WTC11 (cell line): Measurements from ENCODE around the gene MS4A15. TPM values are rescaled to one million over a fixed set of nuclear protein-coding genes. Genes with fewer than 3 reads are reported as not detected.
A peak's percentile ranks its signal among the peaks of the same experiment; 100 is the strongest.

Source experiments
- ATAC-seq: fragments of 200-7000 bp; cut with Tn5 transposase; 2 replicates; pipeline ENCODE4 v1.10.0; 2021; ENCODE audit warnings: mild to moderate bottlenecking, moderate library complexity
- CTCF ChIA-PET: fragments of 300-600 bp; sonication (Branson Sonifier 250); formaldehyde crosslinking; loops from one replicate; lab custom pipeline; 2021; ENCODE audit warnings: antibody characterized with exemption; lab: Charles Lee
- POLR2A ChIA-PET: fragments of 350-600 bp; sonication (Branson Sonifier 250); formaldehyde crosslinking; loops from one replicate; lab custom pipeline; 2021; ENCODE audit warnings: antibody characterized with exemption; lab: Charles Lee
- DNase-seq: peaks from one replicate; pipeline ENCODE4 v3.0.0; 2021; ENCODE audit warnings: low spot score
- H3K27ac Mint-ChIP-seq: 2 replicates; pipeline ENCODE4 v1.8.0; 2021; ENCODE audit warnings: mixed read lengths
- H3K27me3 Mint-ChIP-seq: 2 replicates; pipeline ENCODE4 v1.8.0; 2021; ENCODE audit warnings: low read depth, mild to moderate bottlenecking, moderate library complexity, mixed read lengths
- H3K36me3 Mint-ChIP-seq: 2 replicates; pipeline ENCODE4 v1.8.0; 2021; ENCODE audit warnings: mixed read lengths
- H3K4me1 Mint-ChIP-seq: 2 replicates; pipeline ENCODE4 v1.8.0; 2022; ENCODE audit warnings: mixed read lengths
- H3K4me3 Mint-ChIP-seq: 2 replicates; pipeline ENCODE4 v1.8.0; 2021; ENCODE audit warnings: mild to moderate bottlenecking, moderate library complexity, mixed read lengths
- H3K9me3 Mint-ChIP-seq: 2 replicates; pipeline ENCODE4 v1.8.0; 2021; ENCODE audit warnings: mixed read lengths
- CREM ChIP-seq: sonication (generic); formaldehyde crosslinking; IDR thresholded peaks from 2 replicates; pipeline ENCODE4 v1.8.1; 2022; ENCODE audit warnings: mild to moderate bottlenecking, missing genetic modification reagents, moderate library complexity
- EMX1 ChIP-seq: fragments of 250-450 bp; sonication (Bioruptor Pico); IDR thresholded peaks from 2 replicates; pipeline ENCODE4 v1.8.0; 2021; ENCODE audit warnings: mild to moderate bottlenecking
- GABPB1 ChIP-seq: sonication (generic); formaldehyde crosslinking; IDR thresholded peaks from 2 replicates; pipeline ENCODE4 v1.8.1; 2023; ENCODE audit warnings: mild to moderate bottlenecking, missing genetic modification reagents
- GRHL2 ChIP-seq: fragments of 250-450 bp; sonication (Bioruptor Pico); IDR thresholded peaks from 2 replicates; pipeline ENCODE4 v1.8.0; 2022; ENCODE audit warnings: mild to moderate bottlenecking, moderate library complexity; ENCODE audit not compliant: insufficient replicate concordance, severe bottlenecking
- NFYB ChIP-seq: sonication (generic); formaldehyde crosslinking; conservative IDR thresholded peaks from 2 replicates; pipeline ENCODE4 v1.8.0; 2022; ENCODE audit warnings: low read depth, missing genetic modification reagents
- NR2C2 ChIP-seq: sonication (generic); formaldehyde crosslinking; IDR thresholded peaks from 2 replicates; pipeline ENCODE4 v1.8.0; 2022; ENCODE audit warnings: mild to moderate bottlenecking, missing genetic modification reagents
- RELA ChIP-seq: sonication (generic); formaldehyde crosslinking; IDR thresholded peaks from 2 replicates; pipeline ENCODE4 v1.8.1; 2022; ENCODE audit warnings: missing genetic modification reagents, mild to moderate bottlenecking, borderline replicate concordance
- SMAD4 ChIP-seq: sonication (generic); formaldehyde crosslinking; IDR thresholded peaks from 2 replicates; pipeline ENCODE4 v1.8.0; 2022; ENCODE audit warnings: mild to moderate bottlenecking, missing genetic modification reagents
- TEAD4 ChIP-seq: sonication (generic); formaldehyde crosslinking; IDR thresholded peaks from 2 replicates; pipeline ENCODE4 v1.8.0; 2022; ENCODE audit warnings: mild to moderate bottlenecking, missing genetic modification reagents
- TP53 ChIP-seq: sonication (generic); formaldehyde crosslinking; IDR thresholded peaks from 2 replicates; pipeline ENCODE4 v1.8.1; 2023; ENCODE audit warnings: mild to moderate bottlenecking, missing genetic modification reagents
- ZNF138 ChIP-seq: sonication (generic); formaldehyde crosslinking; conservative IDR thresholded peaks from 2 replicates; pipeline ENCODE4 v1.8.1; 2022; ENCODE audit warnings: mild to moderate bottlenecking, moderate library complexity, missing genetic modification reagents
- ZNF416 ChIP-seq: fragments of 250-450 bp; sonication (Bioruptor Pico); IDR thresholded peaks from 2 replicates; pipeline ENCODE4 v1.9.0; 2021; ENCODE audit warnings: mild to moderate bottlenecking, inconsistent platforms
- ZNF671 ChIP-seq: fragments of 250-450 bp; sonication (Bioruptor Pico); IDR thresholded peaks from 2 replicates; pipeline ENCODE4 v1.8.0; 2021; ENCODE audit warnings: mild to moderate bottlenecking
- total RNA-seq: library from RNA; stranded (reverse); gene quantifications from 3 replicates; pipeline ENCODE4 v1.2.3, GENCODE V29; 2021
- TF ChIP-seq, protein P1 (sequence below): sonication (generic); formaldehyde crosslinking; IDR thresholded peaks from 2 replicates; pipeline ENCODE4 v1.8.0; 2022; ENCODE audit warnings: missing genetic modification reagents
- TF ChIP-seq, protein P2 (sequence below): fragments of 250-450 bp; sonication (Bioruptor Pico); IDR thresholded peaks from 2 replicates; pipeline ENCODE4 v1.9.0; 2021; ENCODE audit warnings: mild to moderate bottlenecking, borderline replicate concordance
- TF ChIP-seq, protein P3 (sequence below): fragments of 250-450 bp; sonication (Bioruptor Pico); IDR thresholded peaks from 2 replicates; pipeline ENCODE4 v1.9.0; 2021; ENCODE audit warnings: moderate library complexity, mild to moderate bottlenecking, inconsistent platforms, borderline replicate concordance
- TF ChIP-seq, protein P4 (sequence below): fragments of 200-600 bp; IDR thresholded peaks from 2 replicates; pipeline ENCODE4 v1.8.0; 2022; ENCODE audit warnings: antibody characterized with exemption

The MS4A15 gene
- total RNA-seq, 1 experiment from 2014 or later, result 0.09 TPM

DNA sequence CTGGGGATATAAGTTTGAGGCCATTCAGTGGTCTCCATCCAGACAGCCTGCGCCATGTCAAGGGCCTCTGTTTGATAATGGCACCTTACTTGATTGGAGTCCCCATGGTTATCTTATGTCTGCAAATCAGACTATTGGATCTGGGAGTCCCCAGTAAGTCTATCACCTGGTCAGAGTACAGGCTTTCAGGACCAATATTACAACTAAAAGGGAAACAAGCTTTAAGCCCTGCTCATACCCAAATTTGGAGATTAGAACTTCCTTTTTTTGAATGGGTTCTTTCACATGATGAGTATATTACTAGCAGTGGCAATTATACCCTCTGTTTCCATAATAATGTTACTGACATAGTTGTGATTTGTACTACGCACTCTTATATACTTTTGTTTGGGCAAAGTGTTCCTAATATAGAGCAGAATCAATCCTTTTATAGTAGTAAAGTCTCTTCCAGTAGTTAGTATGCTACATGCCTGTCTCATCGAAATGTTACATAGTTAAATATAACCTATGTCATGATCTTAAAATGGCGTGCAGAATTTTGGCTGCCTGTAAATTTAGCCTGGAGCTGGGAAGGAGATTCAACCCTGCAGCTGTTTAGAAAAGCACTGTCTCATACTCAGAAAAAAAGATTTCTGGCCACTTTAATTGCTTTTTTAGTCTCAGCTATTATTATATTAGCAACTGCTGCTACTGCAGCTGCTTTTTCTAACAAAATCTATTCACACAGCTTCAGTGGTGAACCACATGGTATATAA, 4.9 kb downstream of the MS4A15 start:
- H3K4me3 Mint-ChIP-seq, result no peak overlapping the region
- no peak for DNase-seq
- peaks cover 20% of the 10 kb centered on the region for H3K4me1 Mint-ChIP-seq
- ATAC-seq, result no peak
- POLR2A ChIA-PET, result no interaction called here
- H3K27ac Mint-ChIP-seq, result no peak overlapping the region
- TF ChIP-seq NR2C2 (CRISPR knock-in tag) (no peak), GABPB1 (CRISPR knock-in tag) (no peak), ZNF416 (CRISPR knock-in tag) (no peak), TP53 (CRISPR knock-in tag) (no peak), TEAD4 (CRISPR knock-in tag) (no peak), ZNF671 (no peak), ZNF138 (no peak), RELA (CRISPR knock-in tag) (no peak), NFYB (CRISPR knock-in tag) (no peak), EMX1 (CRISPR knock-in tag) (no peak), GRHL2 (CRISPR knock-in tag) (no peak)
- TF ChIP-seq, protein P1, sequence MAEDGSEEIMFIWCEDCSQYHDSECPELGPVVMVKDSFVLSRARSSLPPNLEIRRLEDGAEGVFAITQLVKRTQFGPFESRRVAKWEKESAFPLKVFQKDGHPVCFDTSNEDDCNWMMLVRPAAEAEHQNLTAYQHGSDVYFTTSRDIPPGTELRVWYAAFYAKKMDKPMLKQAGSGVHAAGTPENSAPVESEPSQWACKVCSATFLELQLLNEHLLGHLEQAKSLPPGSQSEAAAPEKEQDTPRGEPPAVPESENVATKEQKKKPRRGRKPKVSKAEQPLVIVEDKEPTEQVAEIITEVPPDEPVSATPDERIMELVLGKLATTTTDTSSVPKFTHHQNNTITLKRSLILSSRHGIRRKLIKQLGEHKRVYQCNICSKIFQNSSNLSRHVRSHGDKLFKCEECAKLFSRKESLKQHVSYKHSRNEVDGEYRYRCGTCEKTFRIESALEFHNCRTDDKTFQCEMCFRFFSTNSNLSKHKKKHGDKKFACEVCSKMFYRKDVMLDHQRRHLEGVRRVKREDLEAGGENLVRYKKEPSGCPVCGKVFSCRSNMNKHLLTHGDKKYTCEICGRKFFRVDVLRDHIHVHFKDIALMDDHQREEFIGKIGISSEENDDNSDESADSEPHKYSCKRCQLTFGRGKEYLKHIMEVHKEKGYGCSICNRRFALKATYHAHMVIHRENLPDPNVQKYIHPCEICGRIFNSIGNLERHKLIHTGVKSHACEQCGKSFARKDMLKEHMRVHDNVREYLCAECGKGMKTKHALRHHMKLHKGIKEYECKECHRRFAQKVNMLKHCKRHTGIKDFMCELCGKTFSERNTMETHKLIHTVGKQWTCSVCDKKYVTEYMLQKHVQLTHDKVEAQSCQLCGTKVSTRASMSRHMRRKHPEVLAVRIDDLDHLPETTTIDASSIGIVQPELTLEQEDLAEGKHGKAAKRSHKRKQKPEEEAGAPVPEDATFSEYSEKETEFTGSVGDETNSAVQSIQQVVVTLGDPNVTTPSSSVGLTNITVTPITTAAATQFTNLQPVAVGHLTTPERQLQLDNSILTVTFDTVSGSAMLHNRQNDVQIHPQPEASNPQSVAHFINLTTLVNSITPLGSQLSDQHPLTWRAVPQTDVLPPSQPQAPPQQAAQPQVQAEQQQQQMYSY, result no peak
- TF ChIP-seq, protein P2, sequence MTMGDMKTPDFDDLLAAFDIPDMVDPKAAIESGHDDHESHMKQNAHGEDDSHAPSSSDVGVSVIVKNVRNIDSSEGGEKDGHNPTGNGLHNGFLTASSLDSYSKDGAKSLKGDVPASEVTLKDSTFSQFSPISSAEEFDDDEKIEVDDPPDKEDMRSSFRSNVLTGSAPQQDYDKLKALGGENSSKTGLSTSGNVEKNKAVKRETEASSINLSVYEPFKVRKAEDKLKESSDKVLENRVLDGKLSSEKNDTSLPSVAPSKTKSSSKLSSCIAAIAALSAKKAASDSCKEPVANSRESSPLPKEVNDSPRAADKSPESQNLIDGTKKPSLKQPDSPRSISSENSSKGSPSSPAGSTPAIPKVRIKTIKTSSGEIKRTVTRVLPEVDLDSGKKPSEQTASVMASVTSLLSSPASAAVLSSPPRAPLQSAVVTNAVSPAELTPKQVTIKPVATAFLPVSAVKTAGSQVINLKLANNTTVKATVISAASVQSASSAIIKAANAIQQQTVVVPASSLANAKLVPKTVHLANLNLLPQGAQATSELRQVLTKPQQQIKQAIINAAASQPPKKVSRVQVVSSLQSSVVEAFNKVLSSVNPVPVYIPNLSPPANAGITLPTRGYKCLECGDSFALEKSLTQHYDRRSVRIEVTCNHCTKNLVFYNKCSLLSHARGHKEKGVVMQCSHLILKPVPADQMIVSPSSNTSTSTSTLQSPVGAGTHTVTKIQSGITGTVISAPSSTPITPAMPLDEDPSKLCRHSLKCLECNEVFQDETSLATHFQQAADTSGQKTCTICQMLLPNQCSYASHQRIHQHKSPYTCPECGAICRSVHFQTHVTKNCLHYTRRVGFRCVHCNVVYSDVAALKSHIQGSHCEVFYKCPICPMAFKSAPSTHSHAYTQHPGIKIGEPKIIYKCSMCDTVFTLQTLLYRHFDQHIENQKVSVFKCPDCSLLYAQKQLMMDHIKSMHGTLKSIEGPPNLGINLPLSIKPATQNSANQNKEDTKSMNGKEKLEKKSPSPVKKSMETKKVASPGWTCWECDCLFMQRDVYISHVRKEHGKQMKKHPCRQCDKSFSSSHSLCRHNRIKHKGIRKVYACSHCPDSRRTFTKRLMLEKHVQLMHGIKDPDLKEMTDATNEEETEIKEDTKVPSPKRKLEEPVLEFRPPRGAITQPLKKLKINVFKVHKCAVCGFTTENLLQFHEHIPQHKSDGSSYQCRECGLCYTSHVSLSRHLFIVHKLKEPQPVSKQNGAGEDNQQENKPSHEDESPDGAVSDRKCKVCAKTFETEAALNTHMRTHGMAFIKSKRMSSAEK (CRISPR knock-in tag), result no peak
- TF ChIP-seq, protein P3, sequence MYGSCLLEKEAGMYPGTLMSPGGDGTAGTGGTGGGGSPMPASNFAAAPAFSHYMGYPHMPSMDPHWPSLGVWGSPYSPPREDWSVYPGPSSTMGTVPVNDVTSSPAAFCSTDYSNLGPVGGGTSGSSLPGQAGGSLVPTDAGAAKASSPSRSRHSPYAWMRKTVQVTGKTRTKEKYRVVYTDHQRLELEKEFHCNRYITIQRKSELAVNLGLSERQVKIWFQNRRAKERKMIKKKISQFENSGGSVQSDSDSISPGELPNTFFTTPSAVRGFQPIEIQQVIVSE (CRISPR knock-in tag), result no peak
- TF ChIP-seq, all 79 proteins: peak for 0
- Mint-ChIP-seq H3K36me3 (no peaks in the 10 kb centered on the region), H3K27me3 (peaks cover 4% of the 10 kb centered on the region), H3K9me3 (peaks cover 5% of the 10 kb centered on the region)
- CTCF ChIA-PET, result interaction anchor here (2.1 to 6.0 kb wide), 6 partner anchors 8 to 413 kb away, joined by 9 to 125 read pairs (median 13); partner anchors contain the start of gene MS4A8

DNA sequence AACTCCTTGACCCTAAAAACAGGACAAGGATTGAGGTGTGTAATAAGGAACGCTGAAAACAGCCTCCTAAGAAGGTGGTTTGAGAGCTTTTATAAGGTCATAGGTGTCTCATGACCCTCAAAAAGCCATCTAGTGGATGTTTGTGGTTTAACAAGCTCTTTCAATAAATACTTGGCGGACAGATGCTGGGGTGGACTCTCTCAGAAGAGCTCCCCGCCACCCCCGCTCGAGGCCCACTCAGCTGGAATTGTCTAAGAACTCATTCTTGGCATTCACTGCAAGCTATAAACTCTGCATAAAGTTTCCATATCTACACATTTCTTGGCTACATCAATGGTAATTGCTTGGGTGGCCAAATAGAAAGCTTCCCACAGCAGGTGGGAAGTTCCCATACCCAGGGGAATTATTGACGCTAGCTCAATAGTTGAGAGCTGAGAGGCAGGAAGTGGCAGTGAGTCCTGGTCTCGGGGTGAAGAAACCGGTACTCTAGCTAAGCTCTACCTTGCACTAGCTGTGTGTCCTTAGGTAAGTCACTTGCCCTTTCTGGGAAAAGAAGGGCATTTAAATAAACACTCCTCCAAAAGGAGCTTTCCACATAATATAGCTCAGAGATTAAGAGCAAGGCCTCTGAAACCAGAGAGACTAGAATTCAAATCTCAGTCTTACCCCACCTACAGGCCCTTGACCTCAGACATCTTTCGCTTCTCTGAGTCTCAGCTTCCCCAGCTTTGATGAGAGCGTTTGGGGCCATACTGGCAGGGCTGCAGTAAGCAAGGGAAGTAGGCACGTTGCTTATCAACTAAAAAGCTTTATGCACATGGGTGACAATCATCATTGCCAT, 6.4 kb downstream of the MS4A15 start:
- ChIA-PET POLR2A (no interaction called here), CTCF (interaction anchor here (0.6 to 6.0 kb wide), 51 partner anchors 8 to 989 kb away, joined by 3 to 125 read pairs (median 5); partner anchors contain the start of genes MS4A10, MS4A18, MS4A8 and PRPF19)
- peak; percentile 60 for ATAC-seq
- Mint-ChIP-seq H3K27ac (no peak overlapping the region), H3K27me3 (peaks cover 18% of the 10 kb centered on the region), H3K4me1 (peaks cover 21% of the 10 kb centered on the region), H3K36me3 (no peaks in the 10 kb centered on the region), H3K4me3 (no peak overlapping the region), H3K9me3 (no peaks in the 10 kb centered on the region)
- TF ChIP-seq, protein P4, sequence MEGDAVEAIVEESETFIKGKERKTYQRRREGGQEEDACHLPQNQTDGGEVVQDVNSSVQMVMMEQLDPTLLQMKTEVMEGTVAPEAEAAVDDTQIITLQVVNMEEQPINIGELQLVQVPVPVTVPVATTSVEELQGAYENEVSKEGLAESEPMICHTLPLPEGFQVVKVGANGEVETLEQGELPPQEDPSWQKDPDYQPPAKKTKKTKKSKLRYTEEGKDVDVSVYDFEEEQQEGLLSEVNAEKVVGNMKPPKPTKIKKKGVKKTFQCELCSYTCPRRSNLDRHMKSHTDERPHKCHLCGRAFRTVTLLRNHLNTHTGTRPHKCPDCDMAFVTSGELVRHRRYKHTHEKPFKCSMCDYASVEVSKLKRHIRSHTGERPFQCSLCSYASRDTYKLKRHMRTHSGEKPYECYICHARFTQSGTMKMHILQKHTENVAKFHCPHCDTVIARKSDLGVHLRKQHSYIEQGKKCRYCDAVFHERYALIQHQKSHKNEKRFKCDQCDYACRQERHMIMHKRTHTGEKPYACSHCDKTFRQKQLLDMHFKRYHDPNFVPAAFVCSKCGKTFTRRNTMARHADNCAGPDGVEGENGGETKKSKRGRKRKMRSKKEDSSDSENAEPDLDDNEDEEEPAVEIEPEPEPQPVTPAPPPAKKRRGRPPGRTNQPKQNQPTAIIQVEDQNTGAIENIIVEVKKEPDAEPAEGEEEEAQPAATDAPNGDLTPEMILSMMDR, result peak; percentile 54; the same call in 1 of the 2 replicates
- TF ChIP-seq SMAD4 (CRISPR knock-in tag) (no peak), CREM (CRISPR knock-in tag) (no peak)
- DNase-seq, result no peak
